GM21390 (cell line): ENCODE measurements around the gene PWWP2A.
"Not testable (repeated sequence)": the region's sequence is repeated elsewhere in the genome, so short reads cannot be mapped to it uniquely, and the experiment has no call there.

ENCODE experiments used
- ATAC-seq: cut with Tn5 transposase; IDR thresholded peaks from one replicate; pipeline ENCODE4 v1.9.1; 2021; ENCODE audit not compliant: unreplicated experiment

The PWWP2A gene, protein sequence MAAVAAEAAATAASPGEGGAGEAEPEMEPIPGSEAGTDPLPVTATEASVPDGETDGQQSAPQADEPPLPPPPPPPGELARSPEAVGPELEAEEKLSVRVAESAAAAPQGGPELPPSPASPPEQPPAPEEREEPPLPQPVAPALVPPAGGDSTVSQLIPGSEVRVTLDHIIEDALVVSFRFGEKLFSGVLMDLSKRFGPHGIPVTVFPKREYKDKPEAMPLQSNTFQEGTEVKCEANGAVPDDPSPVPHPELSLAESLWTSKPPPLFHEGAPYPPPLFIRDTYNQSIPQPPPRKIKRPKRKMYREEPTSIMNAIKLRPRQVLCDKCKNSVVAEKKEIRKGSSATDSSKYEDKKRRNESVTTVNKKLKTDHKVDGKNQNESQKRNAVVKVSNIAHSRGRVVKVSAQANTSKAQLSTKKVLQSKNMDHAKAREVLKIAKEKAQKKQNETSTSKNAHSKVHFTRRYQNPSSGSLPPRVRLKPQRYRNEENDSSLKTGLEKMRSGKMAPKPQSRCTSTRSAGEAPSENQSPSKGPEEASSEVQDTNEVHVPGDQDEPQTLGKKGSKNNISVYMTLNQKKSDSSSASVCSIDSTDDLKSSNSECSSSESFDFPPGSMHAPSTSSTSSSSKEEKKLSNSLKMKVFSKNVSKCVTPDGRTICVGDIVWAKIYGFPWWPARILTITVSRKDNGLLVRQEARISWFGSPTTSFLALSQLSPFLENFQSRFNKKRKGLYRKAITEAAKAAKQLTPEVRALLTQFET

DNA sequence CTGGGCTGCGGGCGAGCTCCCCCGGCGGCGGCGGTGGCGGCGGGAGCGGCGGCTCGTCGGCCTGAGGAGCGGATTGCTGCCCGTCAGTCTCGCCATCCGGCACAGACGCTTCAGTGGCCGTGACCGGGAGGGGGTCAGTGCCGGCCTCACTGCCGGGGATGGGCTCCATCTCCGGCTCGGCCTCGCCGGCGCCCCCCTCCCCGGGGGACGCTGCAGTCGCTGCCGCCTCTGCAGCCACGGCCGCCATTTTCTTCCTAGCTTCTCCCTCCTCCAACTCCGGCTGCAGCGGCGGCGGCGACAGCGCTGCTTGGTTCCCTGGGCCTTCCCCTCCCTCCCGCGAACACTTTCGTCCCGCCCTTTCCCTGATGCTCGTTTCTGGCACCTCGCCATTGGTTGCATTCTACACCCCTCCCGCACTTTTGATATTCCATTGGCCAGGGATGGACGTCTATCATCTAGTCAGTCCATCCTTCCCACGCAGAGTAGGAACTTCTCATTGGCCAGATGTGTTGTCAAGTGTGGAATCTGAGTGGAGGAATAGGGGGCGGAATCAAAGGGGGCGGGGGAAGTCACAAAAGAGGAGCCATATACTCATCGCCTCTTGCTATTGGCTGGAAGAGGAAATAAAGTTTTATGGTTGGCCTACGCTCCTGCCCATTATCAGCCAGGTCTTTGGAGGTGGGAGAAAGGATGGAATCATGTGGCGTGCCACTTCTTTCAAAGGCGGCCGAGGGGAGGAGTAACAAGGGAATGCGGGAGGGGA is at the start of gene PWWP2A:
TSS of gene PWWP2A (minus strand) at position 309 of the 763 bp plus-strand sequence. CDS start at position 247, 62 bp downstream.
- ATAC-seq, result peak; percentile 84

GRCh38 chr5:160167624-160168165 is 48.4 kb upstream of the PWWP2A start:
- ATAC-seq, result no peak

DNA sequence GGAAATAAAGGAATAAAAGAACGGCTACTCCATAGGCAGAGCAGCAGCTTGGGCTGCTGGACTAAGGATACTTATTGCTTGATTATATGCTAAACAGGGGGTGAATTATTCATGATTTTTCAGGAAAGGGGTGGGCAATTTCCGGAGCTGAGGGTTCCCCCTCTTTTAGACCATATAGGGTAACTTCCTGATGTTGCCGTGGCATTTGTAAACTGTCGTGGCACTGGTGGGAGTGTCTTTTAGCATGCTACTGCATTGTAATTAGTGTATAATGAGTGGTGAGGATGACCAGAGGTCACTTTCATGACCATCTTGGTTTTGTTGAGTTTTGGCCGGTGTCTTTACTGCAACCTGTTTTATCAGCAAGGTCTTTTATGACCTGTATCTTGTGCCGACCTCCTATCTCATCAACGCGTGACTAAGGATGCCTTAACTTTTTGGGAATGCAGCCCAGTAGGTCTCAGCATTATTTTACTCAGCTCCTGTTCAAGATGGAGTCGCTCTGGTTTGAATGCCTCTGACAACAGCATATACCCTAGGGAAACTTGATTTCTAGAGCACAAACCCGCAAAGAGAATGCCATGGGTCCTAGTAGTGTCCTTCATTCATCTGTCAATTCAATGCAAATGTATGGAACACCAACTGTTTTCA is 47.8 kb upstream of the PWWP2A start:
- no peak for ATAC-seq

DNA sequence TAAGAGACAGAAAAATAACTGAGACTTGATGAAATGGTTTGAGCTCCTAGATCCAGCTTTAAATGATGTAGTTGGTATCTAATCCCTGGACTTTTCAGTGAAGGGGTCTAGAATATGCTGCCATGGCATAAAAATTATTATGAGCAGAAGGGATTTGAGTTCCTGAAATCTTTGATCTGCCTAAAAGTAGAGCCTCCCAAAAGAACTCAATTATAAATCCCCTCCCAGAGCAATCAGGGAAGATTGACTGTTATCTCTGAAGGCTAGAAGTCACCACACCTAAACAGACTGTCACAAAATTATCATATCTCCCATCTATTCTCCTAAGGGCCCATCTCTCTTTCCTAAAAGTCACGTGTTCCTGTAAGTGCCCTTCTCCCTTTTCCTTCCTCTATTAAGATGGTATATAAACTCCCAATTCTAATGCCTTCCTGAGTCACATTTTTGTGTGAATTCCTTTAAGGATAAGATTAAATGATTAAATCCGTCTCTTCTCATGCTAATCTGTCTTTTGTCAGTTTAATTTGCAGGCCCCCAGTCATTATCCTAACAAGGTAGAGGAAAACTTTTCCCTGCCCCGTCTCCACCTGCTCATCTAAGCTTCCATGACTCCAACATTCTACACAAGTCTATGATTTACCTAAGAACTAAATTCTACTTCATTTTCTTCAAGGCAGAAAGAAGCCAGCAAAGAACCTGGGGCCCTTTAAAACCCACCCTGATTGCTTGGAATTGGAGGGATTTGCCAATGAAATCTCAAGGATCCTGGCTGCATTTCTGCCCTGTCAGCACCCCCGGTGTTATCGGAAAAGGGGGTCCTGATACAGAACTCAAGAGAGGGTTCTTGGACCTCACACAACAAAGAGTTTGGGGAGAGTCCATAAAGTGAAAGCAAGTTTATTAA is 47.1 kb upstream of the PWWP2A start:
- no peak for ATAC-seq

DNA sequence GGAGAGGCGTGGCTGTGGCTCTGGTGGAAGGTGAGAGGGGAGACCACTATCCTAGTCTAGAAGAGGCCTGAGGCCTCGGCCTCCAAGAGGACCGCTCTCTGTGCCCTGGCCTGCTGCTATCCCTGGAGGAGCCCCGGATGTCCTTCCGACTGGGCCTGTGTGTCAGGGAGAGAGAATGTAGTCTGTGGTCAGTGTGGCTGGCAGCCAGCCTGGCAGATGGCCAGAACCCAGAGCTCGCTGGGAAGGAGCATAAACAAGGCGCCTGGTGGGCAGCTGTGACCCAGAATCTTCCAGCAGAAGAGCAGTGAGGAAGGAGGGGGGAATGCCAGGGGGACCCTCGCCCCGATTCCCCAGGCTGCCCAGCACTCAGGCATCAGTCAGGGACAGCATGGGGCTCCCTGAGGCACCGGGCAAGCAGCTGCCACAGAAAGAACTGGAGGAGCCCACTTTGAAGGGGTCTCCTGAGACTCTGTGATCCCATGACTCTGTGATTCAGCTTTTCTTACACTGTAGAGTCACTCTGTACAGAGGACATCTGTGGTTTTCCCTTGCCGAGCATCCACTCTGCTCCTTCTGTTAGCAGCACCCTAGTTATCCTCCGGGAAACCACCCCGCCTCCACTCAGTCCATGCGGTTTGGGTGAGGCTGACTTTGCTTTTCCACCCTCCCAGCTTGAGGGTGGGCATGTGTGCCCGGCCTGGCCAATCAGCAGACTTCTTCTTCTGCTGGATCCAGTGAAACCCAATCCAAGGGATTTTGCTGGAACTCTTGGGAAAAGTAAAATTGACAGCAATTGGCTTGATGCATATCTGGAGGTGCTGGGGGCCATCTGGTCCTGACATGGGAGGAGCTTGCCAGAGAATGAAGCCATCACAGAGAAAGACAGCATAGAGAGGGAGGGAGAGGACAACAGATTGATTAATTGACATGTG is 46.2 kb upstream of the PWWP2A start:
- no peak for ATAC-seq

DNA sequence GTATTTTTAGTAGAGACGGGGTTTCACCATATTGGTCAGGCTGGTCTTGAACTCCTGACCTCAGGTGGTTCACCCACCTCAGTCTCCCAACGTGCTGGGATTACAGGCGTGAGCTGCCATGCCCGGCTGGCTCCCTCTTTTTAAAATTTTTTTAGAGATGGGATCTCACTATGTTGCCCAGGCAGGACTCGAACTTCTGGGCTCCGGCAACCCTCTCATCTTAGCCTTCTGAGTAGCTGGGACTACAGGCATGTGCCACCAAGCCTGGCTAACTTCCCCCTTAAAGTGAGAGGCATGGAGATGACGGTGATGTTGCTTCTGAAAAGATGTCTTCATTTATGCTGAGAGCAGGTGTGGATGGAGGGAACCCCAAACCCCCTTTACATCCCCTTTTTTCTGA is 43.7 kb upstream of the PWWP2A start:
- no peak for ATAC-seq

DNA sequence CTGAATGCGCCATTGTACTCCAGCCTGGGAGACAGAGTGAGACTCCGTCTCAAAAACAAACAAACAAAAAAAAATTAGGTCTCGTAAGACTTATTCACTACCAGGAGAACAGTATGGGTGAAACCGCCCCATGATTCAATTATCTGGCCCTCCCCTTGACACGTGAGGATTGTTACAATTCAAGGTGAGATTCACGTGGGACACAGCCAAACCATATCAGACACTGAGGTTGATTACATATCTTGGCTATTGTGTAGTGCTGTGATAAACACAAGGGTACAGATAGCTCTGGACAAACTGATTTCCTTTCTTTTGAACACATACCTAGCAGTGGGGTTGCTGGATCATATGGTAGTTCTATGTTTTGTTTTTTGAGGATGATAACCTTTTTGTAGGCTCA is 42.4 kb upstream of the PWWP2A start:
- ATAC-seq, result no peak

- not testable (repeated sequence) for ATAC-seq
Observed at GRCh38 chr5:160160875-160161274, 41.6 kb upstream of the PWWP2A start.

DNA sequence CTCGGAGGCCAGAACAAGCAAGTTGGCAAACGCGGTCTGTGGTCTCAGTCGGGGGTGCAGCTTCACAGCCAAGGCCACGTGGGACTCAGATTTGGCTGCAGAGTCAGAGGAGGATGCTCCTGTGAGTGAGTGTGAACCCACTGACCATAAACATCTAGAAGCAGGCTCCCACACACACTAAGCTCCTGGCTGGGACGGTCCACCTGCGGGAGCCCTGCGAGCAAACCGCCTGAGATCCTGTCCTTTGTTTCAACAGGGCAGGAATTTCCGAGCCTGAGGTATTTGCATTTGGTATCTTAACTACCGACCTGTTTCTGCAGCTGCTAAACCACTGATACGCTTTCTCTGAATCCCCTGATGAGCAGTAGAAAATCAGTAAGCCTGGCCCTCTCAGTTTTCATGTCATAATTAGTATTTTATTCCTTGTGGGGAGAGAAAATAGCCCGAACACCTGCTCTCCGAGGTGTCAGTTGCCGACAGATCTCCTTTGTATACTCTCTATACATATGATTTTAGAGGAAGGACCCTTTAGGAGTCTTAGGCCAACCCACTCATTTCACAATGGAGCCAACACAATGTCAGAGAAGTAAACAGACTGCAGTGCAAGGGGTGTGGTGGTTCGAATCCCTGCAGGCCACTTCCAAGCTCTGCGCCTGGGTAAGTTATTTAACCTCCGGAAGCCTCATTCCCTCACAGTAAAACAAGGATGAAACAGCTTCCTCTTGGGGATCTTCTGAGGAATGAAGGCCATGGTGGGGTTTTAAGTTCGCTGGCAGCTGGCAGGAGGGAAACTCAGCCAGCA is 40.9 kb upstream of the PWWP2A start:
- no peak for ATAC-seq

DNA sequence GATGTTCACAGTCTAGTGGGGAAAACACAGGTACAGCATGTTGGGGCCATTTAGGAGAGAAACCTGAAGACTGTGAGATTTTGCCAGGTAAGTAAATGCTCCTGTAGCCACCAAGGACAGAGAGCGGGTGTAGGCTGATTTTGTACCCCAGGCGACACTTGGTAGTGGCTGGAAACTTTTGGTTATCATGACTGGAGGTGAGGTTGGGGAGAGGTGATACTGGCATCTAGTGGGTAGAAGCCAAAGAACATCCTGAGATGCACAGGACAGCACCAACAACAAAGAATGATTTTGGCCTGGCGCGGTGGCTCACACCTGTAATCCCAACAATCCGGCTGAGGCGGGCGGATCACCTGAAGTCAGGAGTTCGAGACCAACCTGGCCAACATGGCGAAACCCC is 38.8 kb upstream of the PWWP2A start:
- no peak for ATAC-seq

DNA sequence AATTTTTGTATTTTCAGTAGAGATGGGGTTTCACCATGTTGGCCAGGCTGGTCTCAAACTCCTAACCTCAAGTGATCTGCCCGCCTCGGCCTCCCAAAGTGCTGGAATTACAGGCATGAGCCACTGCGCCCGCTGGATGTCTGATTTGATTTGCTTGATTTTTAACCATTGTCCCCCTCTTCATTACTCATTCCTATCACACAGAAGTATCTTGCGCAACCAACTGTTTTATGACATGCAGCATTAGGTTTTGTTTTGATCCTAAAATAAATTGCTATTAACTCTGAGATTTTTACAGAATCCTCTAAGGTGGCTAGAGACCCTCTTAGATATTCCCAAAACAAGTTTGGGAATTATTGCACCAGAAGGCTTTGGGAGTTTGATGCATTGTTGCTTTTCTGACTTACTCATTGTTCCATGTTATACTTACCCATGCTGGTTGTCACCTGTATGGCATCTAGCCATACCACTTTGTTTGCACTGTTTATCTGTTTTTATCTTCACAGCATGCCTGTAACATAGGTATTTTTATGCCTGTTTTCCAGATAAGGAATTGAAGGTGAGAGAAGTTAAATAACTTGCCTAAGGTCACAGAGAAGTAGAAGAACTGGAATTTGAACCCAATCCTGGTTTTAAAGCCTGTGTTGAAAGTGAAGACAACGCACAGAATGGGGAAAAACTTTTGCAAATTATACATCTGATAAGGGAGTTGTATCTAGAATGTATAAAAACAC is 35.9 kb upstream of the PWWP2A start:
- no peak for ATAC-seq

GRCh38 chr5:160152901-160153300 is 33.7 kb upstream of the PWWP2A start:
- no peak for ATAC-seq

- peak; percentile 77 for ATAC-seq
Observed at GRCh38 chr5:160152287-160152686, 33.0 kb upstream of the PWWP2A start.

DNA sequence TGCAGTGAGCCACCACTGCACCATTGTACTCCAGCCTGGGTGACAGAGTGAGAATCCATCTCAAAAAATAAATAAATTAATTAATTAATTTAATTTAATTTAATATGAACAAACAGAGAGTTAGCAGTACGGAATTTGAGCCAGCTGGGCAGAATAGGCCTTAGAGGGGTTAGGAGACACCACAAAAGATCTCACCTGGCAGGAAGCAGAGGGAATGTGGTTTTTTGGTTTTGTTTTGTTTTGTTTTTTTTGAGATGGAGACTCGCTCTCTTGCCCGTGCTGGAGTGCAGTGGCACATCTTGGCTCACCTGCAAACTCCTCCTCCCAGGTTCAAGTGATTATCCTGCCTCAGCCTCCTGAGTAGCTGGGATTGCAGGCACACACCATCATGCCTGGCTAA is 31.8 kb upstream of the PWWP2A start:
- no peak for ATAC-seq

DNA sequence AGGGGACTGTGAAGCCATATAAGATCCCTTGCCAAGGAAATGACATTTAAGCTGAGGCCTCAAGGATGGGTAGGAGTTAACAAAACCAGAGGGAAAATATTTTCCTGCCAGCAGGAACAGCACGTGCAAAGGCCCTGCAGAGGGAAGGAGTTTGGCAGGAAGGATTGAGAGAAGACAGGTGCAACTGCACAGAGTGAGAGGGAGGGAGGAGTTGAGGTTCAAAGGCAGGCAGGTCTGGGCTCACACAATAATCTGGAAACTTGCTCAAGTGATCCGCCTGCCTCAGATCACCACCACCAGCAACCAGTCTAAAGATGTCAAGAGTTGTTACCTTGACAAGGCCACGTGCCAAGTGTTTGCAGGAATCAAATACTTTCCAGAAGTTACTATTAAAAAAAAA is 31.1 kb upstream of the PWWP2A start:
- ATAC-seq, result no peak

GRCh38 chr5:160144436-160144835 is 25.2 kb upstream of the PWWP2A start:
- ATAC-seq, result not testable (repeated sequence)

DNA sequence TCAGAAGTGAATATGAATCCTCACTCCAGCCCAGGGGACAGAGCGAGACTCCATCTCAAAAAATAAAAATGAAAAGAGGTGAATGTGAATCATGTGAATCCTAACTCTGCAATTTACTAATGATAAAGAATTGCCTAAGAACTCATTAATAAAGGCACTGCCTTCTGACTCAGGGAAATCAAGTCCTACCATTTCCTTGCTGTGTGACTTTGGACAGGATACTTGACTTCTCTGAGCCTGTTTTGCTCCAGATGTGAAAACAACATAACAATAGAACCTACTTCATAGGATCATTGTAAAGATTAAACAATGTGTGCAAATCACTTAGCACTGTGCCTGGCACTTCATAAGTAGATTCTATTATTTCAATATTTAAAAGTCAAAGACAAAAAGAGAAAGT is 15.1 kb upstream of the PWWP2A start:
- ATAC-seq, result no peak
